ENCODE data around the gene STPG3. TPM values are rescaled to one million over a fixed set of nuclear protein-coding genes. Genes with fewer than 3 reads are reported as not detected.

Gene STPG3
- total and polyA plus RNA-seq, 9 of the 15 experiments (the other 6 are each of a cell fraction or from before 2014, with no cell fraction given), result not detected

Other genes with a start within 250 kb of the STPG3 start
Only the 7 nearest of the 28 such genes appear.
- 0.50 and 0.90 TPM in 2 replicates for gene RNF208, start 29.0 kb upstream of the STPG3 start, total RNA-seq (2014; rRNA removed)
- gene RNF208, start 29.0 kb upstream of the STPG3 start, total RNA-seq (2014; rRNA removed; fragmentation: Illumina TruSeq; extraction: Trizol), result not detected in 2 replicates
- gene RNF208, start 29.0 kb upstream of the STPG3 start, total RNA-seq (2015; rRNA removed; fragmentation: Illumina TruSeq; extraction: Trizol), result 0.47 and 0.49 TPM in 2 replicates
- gene RNF208, start 29.0 kb upstream of the STPG3 start, total RNA-seq (2021), result 6.6 and 6.9 TPM in 2 replicates
- 0.15 and 1.3 TPM in 2 replicates for gene RNF208, start 29.0 kb upstream of the STPG3 start, polyA plus RNA-seq (2011; rRNA removed)
- 0.62 and 2.4 TPM in 2 replicates for gene RNF208, start 29.0 kb upstream of the STPG3 start, polyA plus RNA-seq (2014; fragmentation: Illumina TruSeq; extraction: Trizol)
- gene RNF208, start 29.0 kb upstream of the STPG3 start, polyA plus RNA-seq (2014; fragmentation: Nextera tagmentation; extraction: Ambion mirVana), result under 1 TPM in 1 of 2 experiments, not detected in 1; 0.18 TPM
- 3.1 and 5.1 TPM in 2 replicates for gene RNF208, start 29.0 kb upstream of the STPG3 start, polyA plus RNA-seq (2014; rRNA removed)
- 0.41 and 0.73 TPM in 2 replicates for gene CYSRT1, start 26.1 kb upstream of the STPG3 start, total RNA-seq (2014; rRNA removed)
- not detected in 2 replicates for gene CYSRT1, start 26.1 kb upstream of the STPG3 start, total RNA-seq (2014; rRNA removed; fragmentation: Illumina TruSeq; extraction: Trizol)
- gene CYSRT1, start 26.1 kb upstream of the STPG3 start, total RNA-seq (2015; rRNA removed; fragmentation: Illumina TruSeq; extraction: Trizol), result 0.22 and 0.60 TPM in 2 replicates
- 0.22 and 0.60 TPM in 2 replicates for gene CYSRT1, start 26.1 kb upstream of the STPG3 start, total RNA-seq (2021)
- 0.24 and 0.91 TPM in 2 replicates for gene CYSRT1, start 26.1 kb upstream of the STPG3 start, polyA plus RNA-seq (2011; rRNA removed)
- 0.32 TPM in 1 of 2 replicates, not detected in the other for gene CYSRT1, start 26.1 kb upstream of the STPG3 start, polyA plus RNA-seq (2014; fragmentation: Illumina TruSeq; extraction: Trizol)
- under 1 TPM in 1 of 2 experiments, not detected in 1; 0.04 TPM for gene CYSRT1, start 26.1 kb upstream of the STPG3 start, polyA plus RNA-seq (2014; fragmentation: Nextera tagmentation; extraction: Ambion mirVana)
- 0.15 and 1.4 TPM in 2 replicates for gene CYSRT1, start 26.1 kb upstream of the STPG3 start, polyA plus RNA-seq (2014; rRNA removed)
- 0.16 TPM in 1 of 2 replicates, not detected in the other for gene RNF224, start 23.8 kb upstream of the STPG3 start, total RNA-seq (2014; rRNA removed)
- gene RNF224, start 23.8 kb upstream of the STPG3 start, total RNA-seq (2014; rRNA removed; fragmentation: Illumina TruSeq; extraction: Trizol), result not detected in 2 replicates
- gene RNF224, start 23.8 kb upstream of the STPG3 start, total RNA-seq (2015; rRNA removed; fragmentation: Illumina TruSeq; extraction: Trizol), result not detected in 2 replicates
- gene RNF224, start 23.8 kb upstream of the STPG3 start, total RNA-seq (2021), result not detected in 2 replicates
- 0.04 TPM in 1 of 2 replicates, not detected in the other for gene RNF224, start 23.8 kb upstream of the STPG3 start, polyA plus RNA-seq (2011; rRNA removed)
- not detected in 2 replicates for gene RNF224, start 23.8 kb upstream of the STPG3 start, polyA plus RNA-seq (2014; fragmentation: Illumina TruSeq; extraction: Trizol)
- not detected for gene RNF224, start 23.8 kb upstream of the STPG3 start, polyA plus RNA-seq (2014; fragmentation: Nextera tagmentation; extraction: Ambion mirVana)
- gene RNF224, start 23.8 kb upstream of the STPG3 start, polyA plus RNA-seq (2014; rRNA removed), result not detected in 2 replicates
- not detected in 2 replicates for gene SLC34A3, start 20.4 kb upstream of the STPG3 start, total RNA-seq (2014; rRNA removed)
- gene SLC34A3, start 20.4 kb upstream of the STPG3 start, total RNA-seq (2014; rRNA removed; fragmentation: Illumina TruSeq; extraction: Trizol), result not detected in 2 replicates
- gene SLC34A3, start 20.4 kb upstream of the STPG3 start, total RNA-seq (2015; rRNA removed; fragmentation: Illumina TruSeq; extraction: Trizol), result not detected in 2 replicates
- not detected in 2 replicates for gene SLC34A3, start 20.4 kb upstream of the STPG3 start, total RNA-seq (2021)
- gene SLC34A3, start 20.4 kb upstream of the STPG3 start, polyA plus RNA-seq (2011; rRNA removed), result not detected in 2 replicates
- not detected in 2 replicates for gene SLC34A3, start 20.4 kb upstream of the STPG3 start, polyA plus RNA-seq (2014; fragmentation: Illumina TruSeq; extraction: Trizol)
- not detected for gene SLC34A3, start 20.4 kb upstream of the STPG3 start, polyA plus RNA-seq (2014; fragmentation: Nextera tagmentation; extraction: Ambion mirVana)
- gene SLC34A3, start 20.4 kb upstream of the STPG3 start, polyA plus RNA-seq (2014; rRNA removed), result not detected in 2 replicates
- gene TUBB4B, start 10.0 kb upstream of the STPG3 start, total RNA-seq (2014; rRNA removed), result 264 and 325 TPM in 2 replicates
- 86.3 and 117 TPM in 2 replicates for gene TUBB4B, start 10.0 kb upstream of the STPG3 start, total RNA-seq (2014; rRNA removed; fragmentation: Illumina TruSeq; extraction: Trizol)
- 287 and 291 TPM in 2 replicates for gene TUBB4B, start 10.0 kb upstream of the STPG3 start, total RNA-seq (2015; rRNA removed; fragmentation: Illumina TruSeq; extraction: Trizol)
- 425 and 437 TPM in 2 replicates for gene TUBB4B, start 10.0 kb upstream of the STPG3 start, total RNA-seq (2021)
- 268 and 271 TPM in 2 replicates for gene TUBB4B, start 10.0 kb upstream of the STPG3 start, polyA plus RNA-seq (2011; rRNA removed)
- gene TUBB4B, start 10.0 kb upstream of the STPG3 start, polyA plus RNA-seq (2014; fragmentation: Illumina TruSeq; extraction: Trizol), result 393 and 490 TPM in 2 replicates
- gene TUBB4B, start 10.0 kb upstream of the STPG3 start, polyA plus RNA-seq (2014; fragmentation: Nextera tagmentation; extraction: Ambion mirVana), result 10 to 100 TPM; 24.1 to 51.3 TPM
- gene TUBB4B, start 10.0 kb upstream of the STPG3 start, polyA plus RNA-seq (2014; rRNA removed), result 426 and 443 TPM in 2 replicates
- 50.0 and 57.8 TPM in 2 replicates for gene NELFB, start 4.0 kb downstream of the STPG3 start, total RNA-seq (2014; rRNA removed)
- 13.8 and 17.6 TPM in 2 replicates for gene NELFB, start 4.0 kb downstream of the STPG3 start, total RNA-seq (2014; rRNA removed; fragmentation: Illumina TruSeq; extraction: Trizol)
- gene NELFB, start 4.0 kb downstream of the STPG3 start, total RNA-seq (2015; rRNA removed; fragmentation: Illumina TruSeq; extraction: Trizol), result 29.7 and 30.5 TPM in 2 replicates
- gene NELFB, start 4.0 kb downstream of the STPG3 start, total RNA-seq (2021), result 81.2 and 84.0 TPM in 2 replicates
- gene NELFB, start 4.0 kb downstream of the STPG3 start, polyA plus RNA-seq (2011; rRNA removed), result 38.3 and 49.6 TPM in 2 replicates
- gene NELFB, start 4.0 kb downstream of the STPG3 start, polyA plus RNA-seq (2014; fragmentation: Illumina TruSeq; extraction: Trizol), result 28.4 and 52.9 TPM in 2 replicates
- under 1 TPM; 0.24 to 0.49 TPM for gene NELFB, start 4.0 kb downstream of the STPG3 start, polyA plus RNA-seq (2014; fragmentation: Nextera tagmentation; extraction: Ambion mirVana)
- gene NELFB, start 4.0 kb downstream of the STPG3 start, polyA plus RNA-seq (2014; rRNA removed), result 56.2 and 57.1 TPM in 2 replicates
- 38.5 and 46.9 TPM in 2 replicates for gene TOR4A, start 26.4 kb downstream of the STPG3 start, total RNA-seq (2014; rRNA removed)
- 3.4 and 4.6 TPM in 2 replicates for gene TOR4A, start 26.4 kb downstream of the STPG3 start, total RNA-seq (2014; rRNA removed; fragmentation: Illumina TruSeq; extraction: Trizol)
- 14.8 and 16.4 TPM in 2 replicates for gene TOR4A, start 26.4 kb downstream of the STPG3 start, total RNA-seq (2015; rRNA removed; fragmentation: Illumina TruSeq; extraction: Trizol)
- gene TOR4A, start 26.4 kb downstream of the STPG3 start, total RNA-seq (2021), result 45.8 and 49.2 TPM in 2 replicates
- gene TOR4A, start 26.4 kb downstream of the STPG3 start, polyA plus RNA-seq (2011; rRNA removed), result 8.6 and 13.0 TPM in 2 replicates
- 8.8 and 14.8 TPM in 2 replicates for gene TOR4A, start 26.4 kb downstream of the STPG3 start, polyA plus RNA-seq (2014; fragmentation: Illumina TruSeq; extraction: Trizol)
- gene TOR4A, start 26.4 kb downstream of the STPG3 start, polyA plus RNA-seq (2014; fragmentation: Nextera tagmentation; extraction: Ambion mirVana), result 1 to 10 TPM; 3.9 to 7.0 TPM
- 23.9 and 27.3 TPM in 2 replicates for gene TOR4A, start 26.4 kb downstream of the STPG3 start, polyA plus RNA-seq (2014; rRNA removed)